NCI-H2196 treated with DMSO at 0.1 percent for 48 hours (cell line): ENCODE measurements around the gene KCNK10.

Experiments
- DNase-seq: peaks from one replicate; lab custom pipeline; 2025; ENCODE audit not compliant: unreplicated experiment; lab: John Stamatoyannopoulos, UW

The KCNK10 gene

DNA sequence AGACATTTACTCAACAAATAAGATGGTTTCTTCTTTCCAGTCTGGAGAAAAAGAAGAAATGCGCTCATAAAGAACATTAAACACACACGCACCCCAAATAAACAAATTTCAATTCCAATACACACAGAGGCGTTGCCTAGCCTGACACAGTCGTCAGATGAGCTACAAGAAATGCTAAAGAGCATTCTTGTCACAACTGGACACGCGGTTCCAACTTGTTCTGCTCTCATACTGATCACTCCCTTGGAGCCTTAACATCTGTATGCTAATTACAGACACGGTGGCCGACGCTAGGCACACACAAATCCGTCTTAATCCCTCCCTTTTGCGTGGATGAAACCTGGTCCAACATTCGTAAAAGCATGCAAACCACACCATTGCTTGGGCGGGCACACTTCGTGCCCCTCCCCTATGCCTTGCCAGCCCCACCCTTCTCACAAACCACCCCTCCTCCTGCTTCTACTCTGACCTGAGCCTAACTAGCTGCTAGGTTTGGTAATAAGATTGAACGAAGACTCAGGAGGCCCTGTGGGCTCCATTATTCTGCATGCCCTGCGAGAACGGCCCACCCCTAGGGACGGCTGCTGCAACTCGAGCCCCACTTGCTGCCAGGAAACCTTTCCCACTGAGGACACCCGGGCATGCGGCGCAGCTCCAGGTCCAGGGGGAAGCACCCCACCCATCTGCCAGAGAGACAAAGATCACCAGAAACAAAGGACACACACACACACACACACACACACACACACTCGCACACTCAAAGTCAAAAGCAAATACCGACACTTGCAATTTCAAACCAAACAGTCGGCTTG lies 1.2 kb downstream of the KCNK10 start:
- no peak for DNase-seq

DNA sequence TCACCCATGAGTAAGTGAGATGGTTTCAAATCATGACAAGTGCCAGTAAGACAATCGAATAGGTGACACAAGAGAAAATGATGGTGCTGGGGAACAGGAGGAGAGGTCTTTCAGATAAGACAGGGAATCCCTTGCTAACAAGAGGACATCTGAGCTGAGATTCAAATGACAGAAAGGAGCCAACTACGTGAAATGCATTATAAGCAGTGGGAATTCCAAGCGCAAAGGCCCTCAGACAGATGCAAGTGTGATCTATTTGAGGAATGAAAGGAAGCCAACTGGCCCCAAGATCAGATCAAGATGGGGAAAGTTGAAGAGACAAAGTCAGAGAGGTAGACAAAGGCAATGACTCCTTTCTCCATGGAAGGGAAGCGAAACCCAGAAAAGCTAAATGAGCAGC lies 4.7 kb downstream of the KCNK10 start:
- DNase-seq = no peak

DNA sequence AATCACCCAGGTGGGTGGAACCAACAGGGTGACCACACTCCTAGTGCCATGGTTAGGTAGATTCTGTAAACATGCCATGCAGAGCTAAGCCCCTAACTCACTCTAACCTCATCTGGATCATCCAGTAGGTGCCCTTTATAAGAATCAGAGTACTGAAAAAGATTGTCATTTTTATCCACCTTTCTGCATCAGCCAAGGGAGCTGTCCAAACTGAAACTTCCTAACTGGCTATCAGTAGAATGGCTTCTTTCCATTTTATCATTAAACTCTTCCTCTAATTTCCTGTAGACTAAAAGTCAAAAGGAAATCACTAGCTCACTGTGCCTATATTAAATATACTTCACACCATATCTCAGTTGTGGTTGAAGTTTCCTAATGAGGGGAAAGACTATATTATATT lies 6.5 kb downstream of the KCNK10 start:
- DNase-seq = no peak

DNA sequence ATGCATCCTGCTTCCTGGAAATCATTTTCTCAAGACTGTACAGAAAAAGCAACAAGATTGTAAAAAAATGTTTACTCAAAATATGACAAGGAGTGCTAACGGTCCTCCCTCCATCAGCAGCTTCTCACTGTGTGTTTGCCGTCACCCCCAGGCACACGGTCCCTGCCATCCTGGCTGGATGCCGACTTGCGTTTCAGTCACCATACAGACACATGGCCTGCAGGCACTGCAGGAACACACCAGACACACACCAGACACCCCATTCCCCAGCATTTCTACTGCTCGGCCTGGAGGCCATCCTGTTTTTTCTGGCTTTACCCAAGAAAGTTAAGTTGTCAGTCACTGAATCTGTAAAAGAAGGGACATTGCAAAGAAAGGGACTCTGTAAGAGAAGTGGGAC lies 10.8 kb downstream of the KCNK10 start:
- no peak for DNase-seq

DNA sequence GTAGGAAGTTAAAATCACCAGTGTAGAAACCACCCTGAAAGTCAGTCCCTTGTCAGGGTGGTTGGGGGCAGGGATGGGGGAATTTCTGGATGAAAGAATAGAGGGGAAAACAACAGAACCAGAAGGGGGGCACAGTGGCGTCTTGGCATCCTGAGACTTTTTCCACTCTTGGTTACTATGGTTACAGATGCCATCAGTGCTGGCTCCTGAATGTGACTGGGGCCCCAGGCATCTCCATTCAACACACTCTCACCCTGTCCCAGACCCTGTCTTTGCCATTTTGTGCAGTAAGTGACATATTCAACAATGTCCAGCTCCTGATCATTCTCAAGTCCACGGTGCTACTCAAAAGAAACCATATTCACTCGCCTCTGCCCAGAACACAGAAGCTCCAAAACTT lies 11.3 kb downstream of the KCNK10 start:
- no peak for DNase-seq

DNA sequence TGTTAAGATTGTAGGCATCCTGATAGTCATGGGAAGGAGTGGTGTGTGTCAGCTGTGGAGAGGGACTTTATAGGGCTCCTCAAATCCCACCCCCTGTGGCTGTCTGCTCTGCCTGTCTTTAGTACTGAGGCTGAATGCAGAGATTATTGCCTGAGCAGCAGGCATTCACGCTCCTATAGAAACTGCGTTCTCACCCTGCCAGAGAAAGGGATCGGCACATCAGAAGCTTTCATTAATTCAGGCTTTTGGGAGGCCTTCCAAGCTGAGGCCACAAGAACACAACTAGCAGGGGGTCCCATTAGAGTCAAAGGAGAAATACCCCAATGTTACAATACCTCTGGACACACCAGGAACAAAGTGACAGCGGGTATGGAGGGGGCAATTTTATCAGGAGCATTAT lies 12.6 kb downstream of the KCNK10 start:
- no peak for DNase-seq

DNA sequence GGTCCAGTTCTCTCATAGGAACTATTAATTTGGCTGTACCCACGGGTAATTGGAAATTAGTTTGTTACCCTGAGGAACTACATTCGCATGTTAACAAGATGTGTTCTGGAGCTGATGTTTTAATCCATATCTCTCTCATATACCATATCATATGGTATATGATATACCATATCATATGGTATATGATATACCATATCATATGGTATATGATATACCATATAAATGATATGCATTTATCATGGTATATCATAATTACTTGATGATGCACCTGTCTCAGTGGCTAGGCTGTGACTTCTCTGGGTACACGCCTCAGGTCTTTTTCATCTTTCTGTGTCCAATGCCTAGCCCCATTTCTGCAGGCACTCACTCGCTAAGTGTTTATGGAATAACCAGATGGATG lies 13.0 kb downstream of the KCNK10 start:
- no peak for DNase-seq

DNA sequence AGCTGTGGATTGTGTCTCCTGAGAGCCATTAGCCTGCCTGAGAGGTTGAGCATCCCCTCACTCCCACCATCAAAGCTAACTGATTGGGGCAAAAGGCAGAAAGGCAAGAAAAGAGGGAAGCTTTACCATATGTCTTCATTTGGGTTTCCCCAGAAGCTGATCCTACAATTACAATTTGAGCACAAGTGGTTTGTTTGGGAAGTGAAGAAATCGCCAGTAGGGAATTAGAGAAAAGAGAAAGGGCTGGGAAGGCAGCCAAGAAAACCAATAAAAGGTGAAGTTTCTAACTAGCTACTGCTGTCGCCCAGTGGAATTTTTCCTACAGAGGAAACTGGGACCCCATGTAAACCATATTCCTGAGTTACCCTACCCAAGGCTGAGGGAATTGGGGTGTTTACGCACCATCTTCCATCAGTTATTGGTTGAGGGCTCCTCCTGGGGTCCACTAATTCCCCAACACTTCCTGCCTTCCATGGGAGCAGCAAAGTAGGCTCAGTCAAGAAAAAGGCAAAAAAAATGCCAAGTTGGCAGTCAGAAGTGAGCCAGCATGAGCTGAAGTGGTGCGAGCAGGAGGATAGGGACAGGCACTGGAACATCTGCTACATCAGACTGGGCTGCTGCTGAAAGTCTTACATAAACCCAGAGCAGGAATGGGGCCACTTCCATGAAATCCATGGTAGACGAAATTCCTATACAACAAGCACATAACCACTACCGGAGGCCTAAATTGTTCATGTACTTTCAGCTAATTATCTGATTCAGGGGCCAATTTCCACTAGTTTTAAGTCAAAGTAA lies 17.3 kb downstream of the KCNK10 start:
- no peak for DNase-seq

DNA sequence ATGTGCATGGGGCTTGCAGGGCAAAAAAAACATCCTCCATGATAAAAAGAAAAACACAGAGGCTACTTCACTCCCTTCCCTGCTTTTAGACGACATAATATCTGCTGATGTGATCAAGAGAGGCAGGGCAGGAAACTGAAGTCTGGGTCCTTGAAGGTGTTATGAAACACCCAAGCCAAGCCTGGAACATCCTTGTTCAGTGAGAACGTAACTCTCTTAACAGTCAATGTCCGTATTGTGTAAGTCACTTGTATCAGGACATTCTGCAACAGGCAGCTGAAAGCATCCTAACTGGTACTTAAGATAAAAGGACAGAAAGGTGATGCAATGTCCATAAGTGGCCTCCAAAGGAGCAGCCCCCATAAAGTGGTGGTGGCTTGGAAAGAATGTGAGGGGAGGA lies 20.0 kb downstream of the KCNK10 start:
- no peak for DNase-seq

DNA sequence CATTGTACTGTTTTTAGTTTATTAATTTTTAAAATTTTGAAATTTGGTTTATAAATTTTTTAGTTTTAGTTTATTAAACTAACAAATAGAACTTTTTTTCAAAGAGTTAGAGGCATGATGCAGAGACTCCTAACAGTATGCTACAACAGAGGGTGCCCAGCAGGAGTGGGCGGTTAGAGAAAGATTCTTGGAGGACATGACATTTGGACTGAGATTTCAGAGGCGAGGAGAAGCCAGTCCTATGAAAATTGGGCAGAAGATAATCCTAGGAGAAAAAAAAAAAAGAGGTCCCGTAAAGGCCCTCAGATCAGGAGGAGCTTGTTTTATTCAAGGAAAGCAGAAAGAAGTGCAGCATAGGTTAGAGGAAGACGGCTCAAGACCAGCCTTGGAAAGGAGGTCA lies 21.7 kb downstream of the KCNK10 start:
- no peak for DNase-seq

DNA sequence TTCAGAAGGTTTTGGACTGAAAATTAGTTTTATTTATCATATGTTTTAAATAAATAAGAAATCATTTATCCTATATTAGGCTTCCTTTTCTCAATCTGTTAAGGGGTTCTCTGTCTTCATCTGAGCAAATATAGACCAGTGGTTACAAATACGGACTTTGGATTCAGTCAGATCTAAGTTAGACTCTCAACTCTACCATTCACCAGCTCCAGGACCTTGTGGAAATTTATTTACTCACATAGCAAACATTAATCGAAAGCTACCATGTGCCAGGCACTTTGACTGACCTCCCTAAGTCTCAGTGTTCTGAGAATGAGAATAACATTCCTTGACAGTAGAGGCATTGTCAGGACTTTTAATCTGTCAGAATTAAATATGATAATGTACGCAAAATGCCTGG lies 22.3 kb downstream of the KCNK10 start:
- DNase-seq = no peak

DNA sequence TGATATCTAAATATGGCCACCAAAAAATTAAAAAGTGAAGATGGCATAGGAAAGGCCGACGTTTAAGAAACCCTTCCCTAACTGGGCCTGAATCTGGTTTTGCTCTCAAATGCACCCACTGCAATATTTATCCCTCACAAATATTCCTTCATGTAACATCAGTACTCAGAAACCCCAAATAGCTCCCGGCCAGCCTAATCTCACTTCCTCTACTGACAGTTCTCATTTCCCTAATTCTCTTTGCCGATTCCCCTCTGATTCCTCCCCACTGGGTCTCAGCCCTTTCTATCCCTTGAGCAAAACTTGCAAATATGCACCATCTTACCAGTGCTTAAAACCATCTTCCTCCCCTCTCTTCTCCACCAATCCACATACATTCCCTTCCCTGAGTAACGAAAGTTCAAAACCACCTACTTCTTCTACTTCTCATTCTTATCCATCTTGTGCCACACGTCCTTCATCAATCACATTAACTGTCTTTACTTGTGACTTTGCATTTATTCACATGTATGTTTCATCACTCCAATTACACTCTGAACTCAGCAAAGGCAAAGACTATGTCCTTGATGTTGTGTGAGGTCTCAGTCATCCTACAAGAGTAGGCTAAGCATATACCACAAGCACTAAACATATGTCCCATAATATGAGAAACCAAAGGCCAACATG lies 23.1 kb downstream of the KCNK10 start:
- DNase-seq = no peak

DNA sequence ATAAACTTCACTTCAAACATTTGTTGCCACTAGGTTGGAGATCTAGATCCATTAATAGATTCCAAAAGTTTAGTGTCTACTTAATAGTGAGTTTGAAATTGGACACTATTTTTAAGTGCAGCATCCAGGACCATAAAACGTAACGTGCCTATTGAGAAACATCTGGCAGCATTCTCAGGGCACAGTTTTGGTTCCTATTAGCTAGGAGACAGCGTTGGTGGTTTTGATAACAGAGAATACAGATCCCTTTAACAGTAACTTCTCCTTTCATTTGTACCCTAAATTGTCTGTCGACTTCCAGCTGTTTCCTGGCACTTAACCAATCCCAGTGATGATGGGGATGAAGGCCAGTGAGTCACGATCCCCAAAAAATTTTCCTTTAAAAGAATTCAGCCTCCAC lies 25.8 kb downstream of the KCNK10 start:
- no peak for DNase-seq

DNA sequence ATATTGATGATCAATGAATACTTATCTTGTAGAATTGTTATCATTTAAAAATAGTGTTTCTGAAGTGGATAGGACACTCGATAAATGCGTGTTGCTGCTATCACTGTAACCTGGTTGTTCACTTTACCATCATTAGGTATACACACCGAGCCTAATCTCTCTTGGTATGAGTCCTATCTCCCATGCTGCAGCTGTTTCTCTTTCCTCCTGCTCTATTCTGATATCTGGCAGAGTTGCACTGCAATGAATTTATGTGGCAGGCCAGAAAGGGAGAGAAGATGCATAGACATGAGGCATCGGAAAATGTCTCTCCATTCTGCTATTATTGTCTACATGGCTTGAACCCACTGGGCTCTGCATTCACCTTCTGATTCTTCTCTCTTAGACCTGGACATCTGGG lies 26.7 kb downstream of the KCNK10 start:
- DNase-seq = no peak

DNA sequence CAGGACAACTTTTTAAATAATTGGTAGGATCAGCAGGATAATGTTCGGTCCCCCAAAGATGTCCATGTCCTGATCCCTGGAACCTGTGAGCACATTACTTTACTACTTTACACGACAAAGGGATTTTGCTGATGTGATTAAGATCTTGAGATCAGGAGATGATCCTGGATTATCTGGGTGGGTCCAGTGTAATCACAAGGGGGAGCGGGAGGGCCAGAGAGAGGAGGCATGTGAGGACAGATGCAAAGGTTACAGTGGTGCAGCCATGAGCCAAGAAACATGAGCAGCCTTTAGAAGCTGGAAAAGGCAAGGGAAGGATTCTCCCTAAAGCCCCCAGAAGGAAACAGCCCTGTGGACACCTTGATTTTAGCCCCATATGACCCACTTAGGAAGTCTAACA lies 33.1 kb downstream of the KCNK10 start:
- no peak for DNase-seq

DNA sequence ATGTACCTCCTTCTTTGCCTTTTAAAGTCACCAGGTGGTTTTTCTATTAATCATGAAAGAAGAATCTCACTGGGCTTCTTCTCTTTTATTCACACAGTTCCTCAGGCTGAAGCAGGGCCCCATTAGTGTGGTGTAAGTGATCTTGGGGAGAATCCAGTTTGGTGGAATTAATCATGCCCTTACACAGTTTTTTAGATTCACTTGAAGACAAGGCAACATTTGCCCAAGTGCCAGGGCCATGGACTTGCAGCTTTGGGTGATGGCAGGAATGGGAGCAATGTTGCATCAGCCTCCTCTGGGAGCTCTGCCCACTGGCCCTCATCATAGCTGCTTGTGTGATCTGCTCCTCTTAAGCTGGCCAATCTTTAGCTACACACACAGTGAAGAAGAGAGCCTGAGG lies 33.8 kb downstream of the KCNK10 start:
- DNase-seq = no peak

DNA sequence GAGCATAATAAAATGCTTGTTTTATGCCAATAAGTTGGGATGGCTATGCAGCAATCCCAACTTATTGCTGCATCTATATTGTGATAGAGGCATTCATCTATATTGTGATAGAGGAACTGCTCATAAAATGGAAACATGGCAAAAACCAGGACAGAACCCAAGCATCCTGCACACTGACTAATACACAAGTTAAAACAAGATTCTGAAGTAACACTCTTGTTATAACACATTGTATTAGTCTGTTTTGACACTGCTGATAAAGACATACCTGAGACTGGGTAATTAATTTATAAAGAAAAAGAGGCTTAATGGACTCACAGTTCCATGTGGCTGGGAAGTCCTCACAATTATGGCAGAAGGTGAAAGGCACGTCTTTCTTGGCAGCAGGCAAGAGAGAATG lies 36.8 kb downstream of the KCNK10 start:
- no peak for DNase-seq

DNA sequence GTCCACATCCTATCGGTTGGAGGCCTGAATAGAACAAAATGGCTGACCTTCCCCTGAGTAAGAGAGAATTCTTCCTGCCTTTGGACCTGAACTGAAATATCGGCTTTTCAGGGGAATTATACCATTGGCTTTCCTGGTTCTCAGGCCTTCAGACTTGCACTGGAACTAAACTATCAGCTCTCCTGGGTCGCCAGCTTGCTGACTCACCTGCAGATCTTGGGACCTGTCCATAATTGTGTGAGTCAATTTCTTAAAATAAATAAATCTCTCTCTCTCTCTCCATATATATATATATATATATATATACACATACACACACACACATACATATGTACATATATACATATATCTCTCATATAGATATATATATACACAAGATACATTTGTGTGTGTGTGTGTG lies 41.6 kb downstream of the KCNK10 start:
- DNase-seq = no peak

DNA sequence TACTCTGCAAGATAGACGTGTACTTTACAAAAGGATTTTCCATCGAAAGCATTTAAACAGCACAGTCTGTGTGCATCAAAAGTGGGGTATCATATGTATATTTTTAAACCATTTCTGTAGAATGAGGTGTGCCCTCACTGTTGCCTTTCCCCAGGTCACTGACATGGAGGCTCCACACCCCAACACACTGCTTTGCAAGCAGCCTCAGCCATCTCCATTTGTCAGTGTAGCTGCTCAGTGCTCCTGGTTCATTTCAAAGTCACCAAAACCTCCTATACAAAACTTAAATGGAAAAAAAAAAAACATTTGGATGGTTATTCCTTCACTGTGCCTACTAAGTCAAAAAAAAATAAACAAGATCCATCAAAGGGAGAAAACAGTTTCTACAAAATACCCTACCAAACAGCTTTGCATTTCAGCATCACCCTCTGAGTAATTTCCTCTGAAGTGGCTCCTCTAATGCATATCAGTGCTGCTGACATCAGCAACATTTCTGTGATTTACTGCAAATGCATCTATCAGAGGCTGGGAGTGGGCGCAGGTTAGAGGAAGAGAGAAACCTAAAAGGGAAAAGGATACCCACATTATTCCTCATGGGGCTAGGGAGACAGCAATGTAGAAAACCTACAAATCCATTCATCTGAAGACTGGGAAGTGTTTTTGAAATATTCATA lies 46.0 kb downstream of the KCNK10 start:
- DNase-seq = no peak

DNA sequence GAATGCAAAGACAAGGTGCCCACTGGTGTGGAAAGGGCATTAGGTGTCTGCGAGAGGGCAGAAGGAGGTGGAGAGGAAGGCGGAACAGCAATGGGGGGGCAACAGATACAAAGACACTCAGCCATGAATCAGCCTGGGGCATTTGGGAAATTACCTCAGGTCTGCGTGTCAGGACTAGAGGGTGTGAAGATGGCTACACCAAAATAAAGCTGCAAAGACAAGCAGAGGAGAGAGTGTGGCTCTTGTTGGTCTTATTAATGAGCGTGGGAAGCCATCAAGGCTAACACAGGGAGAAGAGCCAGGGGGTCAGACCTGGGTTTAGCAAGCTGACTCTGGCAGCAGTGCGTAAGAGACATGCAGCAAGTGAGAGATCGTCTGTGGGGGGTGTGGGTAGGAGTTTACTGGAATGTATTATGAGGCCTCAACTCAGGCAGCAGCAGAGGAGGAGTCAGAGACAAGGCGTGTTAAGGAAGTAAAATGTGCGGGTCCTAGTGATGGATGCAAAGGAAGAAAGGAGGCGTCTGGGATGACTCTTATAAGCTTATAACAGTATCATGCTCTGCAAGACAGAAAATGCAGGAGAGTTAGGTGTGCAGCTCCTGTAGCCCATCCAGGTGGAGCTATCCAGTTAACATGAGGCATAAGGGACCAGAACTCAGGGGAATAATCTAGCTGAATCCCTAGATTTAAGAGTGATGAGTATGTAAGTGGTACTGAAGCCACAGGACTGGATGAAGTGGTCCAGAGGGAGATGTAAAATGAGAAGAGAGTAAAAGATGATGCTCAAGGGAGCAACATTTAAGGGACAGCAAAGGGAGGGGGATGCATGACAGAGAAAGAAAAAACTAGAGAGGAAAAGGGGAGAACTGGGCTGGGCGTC lies 50.4 kb downstream of the KCNK10 start:
- no peak for DNase-seq

DNA sequence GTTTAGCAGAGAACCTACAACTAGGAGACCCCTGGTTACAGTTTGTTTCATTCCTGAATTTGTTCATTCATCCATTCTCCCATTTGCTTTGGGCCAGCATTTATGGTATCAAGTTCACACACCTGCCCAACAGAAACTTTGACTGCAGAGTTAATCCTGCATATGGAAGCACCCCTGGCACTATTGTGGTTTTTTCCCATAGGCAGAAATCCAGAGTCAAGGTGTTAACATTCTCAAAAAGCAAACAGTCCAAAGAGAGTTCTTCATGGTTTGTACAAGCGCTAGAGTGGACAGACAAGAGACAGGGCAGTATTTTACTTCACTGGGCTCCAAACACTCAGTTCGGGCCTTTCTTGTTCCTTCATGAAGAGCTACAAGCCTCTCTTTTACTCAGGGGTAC lies 51.9 kb downstream of the KCNK10 start:
- DNase-seq = no peak
